Tibial nerve (tissue), 4 donors: ENCODE results near the gene AIG1.

Source experiments
- EP300 ChIP-seq, 2 donors: sonication (generic); formaldehyde crosslinking; IDR thresholded peaks; one replicate each; pipeline ENCODE4 v1.6.1; 2017; ENCODE audit warnings: antibody characterized with exemption in 2 of 2, mild to moderate bottlenecking in 1 of 2
- POLR2A ChIP-seq, 2 donors: fragments of 450-650 bp; IDR thresholded peaks; one replicate each; pipeline ENCODE4 v1.6.1; 2017; ENCODE audit warnings: antibody characterized with exemption in 2 of 2, mild to moderate bottlenecking in 2 of 2, moderate library complexity in 2 of 2
- TF ChIP-seq, protein P1 (sequence below), 5 experiments: fragments of 200-600 bp in 3 of 5; fragments of 450-650 bp in 2 of 5; sonication (generic) in 3 of 5; IDR thresholded peaks; one replicate each; pipeline ENCODE4 v1.5.1; 2016 to 2019; ENCODE audit warnings: antibody characterized with exemption in 5 of 5, mild to moderate bottlenecking in 3 of 5, moderate library complexity in 2 of 5

GRCh38 chr6:143128681-143129015, 68.0 kb downstream of the AIG1 start:
- TF ChIP-seq, protein P1, sequence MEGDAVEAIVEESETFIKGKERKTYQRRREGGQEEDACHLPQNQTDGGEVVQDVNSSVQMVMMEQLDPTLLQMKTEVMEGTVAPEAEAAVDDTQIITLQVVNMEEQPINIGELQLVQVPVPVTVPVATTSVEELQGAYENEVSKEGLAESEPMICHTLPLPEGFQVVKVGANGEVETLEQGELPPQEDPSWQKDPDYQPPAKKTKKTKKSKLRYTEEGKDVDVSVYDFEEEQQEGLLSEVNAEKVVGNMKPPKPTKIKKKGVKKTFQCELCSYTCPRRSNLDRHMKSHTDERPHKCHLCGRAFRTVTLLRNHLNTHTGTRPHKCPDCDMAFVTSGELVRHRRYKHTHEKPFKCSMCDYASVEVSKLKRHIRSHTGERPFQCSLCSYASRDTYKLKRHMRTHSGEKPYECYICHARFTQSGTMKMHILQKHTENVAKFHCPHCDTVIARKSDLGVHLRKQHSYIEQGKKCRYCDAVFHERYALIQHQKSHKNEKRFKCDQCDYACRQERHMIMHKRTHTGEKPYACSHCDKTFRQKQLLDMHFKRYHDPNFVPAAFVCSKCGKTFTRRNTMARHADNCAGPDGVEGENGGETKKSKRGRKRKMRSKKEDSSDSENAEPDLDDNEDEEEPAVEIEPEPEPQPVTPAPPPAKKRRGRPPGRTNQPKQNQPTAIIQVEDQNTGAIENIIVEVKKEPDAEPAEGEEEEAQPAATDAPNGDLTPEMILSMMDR (IDR thresholded peaks at IDR 0.05), result no peak
- TF ChIP-seq POLR2A (IDR thresholded peaks at IDR 0.05), result no peak
- no peak for TF ChIP-seq EP300 (IDR thresholded peaks at IDR 0.05)
